NOMO-1 treated with dmso at 0.1 percent for 144 hours (cell line): ENCODE measurements around the gene HOXD10.

Experiments used
- DNase-seq: peaks from one replicate; lab custom pipeline; 2025; ENCODE audit not compliant: unreplicated experiment; lab: John Stamatoyannopoulos, UW

Gene HOXD10

DNA sequence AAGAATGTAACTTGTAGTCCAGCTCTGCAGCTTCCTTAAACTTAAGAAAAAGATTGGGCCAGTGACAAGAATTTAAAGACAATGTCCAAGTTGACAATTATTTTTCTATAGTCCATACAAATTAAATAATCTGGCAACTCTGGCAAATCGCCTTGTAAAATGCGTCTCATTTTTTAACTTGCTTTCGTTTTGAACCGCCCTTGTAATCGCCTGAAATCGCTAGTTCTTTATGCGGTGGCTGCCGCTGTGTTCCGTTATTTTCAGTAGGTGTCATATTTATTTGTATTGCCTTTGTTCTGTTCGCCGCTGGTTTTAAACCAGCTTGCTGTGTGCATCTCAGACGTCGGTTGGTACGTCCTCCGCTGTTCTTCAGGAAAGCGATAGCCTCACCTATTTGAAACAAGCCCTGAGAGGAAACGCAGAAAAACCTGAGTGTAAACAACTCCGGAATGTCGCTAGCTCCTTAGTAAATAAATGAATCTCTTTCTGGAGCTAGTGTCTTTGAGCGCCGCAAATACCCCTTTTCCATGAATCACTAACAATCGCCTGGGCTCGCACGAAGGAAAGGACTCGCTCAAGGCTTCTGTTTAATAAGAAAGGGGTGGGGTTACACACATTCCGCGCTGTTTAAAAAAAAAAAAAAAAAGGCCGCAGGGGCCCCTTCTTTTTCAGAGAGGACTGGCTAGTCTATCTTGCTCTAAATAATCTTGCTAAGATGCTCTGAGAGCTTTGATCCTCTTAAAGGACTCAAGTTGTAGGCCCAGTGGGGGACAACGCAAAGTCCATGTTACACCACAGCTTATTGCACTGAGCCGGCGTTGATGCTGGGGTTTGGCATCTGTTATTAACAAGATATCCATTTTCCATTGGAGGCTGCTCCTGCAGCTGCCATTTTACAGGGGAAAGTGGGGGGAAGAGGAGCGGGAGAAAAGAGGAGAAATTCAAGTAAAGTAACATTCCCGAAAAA, 15.9 kb downstream of the HOXD10 start:
- DNase-seq, result no peak

DNA sequence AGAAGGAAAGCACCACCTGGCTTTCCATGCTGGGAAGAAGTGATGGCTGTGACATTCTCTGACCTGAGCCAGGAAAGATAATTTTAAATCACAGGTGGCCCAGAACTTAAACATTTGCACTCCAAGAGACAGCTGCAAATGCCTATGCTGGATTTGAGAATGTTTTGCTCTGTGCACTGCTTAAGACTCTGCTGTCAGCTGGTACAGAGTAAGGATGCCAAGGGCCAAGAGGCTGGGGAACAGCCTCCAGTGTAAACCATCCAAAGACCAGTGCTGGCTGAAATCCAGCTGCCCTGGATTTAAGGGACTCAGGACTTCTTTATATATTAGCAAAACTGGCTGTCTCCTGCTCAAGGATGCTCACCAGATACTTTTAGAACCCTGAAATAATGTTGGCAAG, 16.8 kb downstream of the HOXD10 start:
- DNase-seq, result no peak

DNA sequence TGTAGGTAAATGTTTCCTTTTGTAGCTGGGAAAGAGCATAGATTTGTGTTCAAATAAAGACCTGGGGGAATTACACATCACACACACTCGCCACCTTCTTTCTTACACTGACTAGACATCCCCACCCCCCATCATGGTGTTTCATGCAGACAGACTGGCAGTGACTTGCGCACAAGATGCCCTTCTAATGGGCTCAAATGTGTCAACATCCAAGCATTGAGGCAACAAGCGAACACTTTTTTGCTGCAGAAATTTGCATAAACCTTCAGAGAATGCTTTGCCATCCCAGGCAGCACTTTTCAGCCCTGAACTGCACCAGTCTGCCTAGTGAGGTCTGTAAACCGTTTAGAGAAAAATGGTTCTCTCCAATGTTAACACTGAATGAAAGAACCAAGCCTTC, 17.5 kb downstream of the HOXD10 start:
- DNase-seq, result no peak

DNA sequence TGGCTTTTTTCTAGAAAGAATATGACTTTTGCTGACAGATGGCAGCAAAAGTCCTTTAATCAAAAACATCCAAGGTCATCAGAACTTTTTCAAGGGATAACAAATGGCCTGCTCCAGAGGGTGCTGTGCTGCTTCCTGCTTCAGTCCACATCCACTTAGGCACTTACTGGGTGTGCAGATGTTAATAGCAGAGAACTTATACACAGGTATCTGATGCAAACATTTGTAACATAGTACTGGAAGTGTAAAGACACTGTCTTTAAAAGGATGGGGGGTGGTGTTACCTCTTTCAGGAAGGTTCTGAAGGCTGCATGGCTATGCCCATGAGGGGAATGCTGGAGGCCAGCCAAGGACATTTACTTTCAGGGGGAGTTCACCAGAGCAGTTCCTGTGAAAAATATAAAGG, 18.5 kb downstream of the HOXD10 start:
- DNase-seq, result no peak

DNA sequence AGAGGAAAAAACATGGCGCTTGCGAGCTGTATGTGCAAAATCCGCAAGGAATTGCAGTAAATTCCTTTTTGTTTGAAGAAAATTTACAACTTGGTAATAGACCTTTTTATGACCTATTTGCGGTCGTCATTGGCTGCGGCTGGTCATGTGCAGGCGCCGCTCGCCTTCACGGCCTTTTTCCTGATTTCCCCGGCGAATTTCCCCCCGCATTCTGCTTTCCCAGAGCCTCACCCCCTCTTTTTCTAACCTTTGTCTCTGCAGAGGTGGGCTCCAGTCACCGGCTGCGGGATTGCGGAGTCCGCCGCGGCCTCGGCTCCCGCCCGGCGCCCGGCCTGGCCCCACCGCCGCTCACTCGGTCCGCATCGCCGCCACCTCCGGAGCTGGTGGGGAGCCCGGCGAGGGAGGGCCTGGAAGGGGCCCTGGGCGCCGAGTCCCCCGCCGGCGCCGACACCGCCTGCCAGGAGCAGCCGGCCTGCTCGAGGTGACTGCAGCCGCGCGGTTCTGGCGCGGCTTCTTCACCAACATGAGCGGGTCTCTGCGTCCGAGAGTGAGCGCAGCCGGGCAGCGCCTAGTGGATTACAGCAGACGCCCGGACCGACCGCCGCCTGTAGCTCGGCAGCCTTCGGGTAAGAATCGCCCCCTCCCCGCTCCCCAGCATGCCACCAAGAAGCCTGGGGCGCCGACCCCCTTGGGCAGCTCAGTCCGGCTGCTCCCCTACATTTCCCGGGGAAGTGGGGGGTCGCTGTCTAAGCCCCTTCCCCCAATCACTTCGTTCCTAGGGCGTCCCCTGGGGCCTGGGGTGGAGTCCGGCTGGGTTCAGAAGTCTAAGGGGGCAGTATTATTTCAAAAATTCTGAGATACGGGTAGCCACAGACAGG, 20.0 kb downstream of the HOXD10 start:
- DNase-seq, result no peak

DNA sequence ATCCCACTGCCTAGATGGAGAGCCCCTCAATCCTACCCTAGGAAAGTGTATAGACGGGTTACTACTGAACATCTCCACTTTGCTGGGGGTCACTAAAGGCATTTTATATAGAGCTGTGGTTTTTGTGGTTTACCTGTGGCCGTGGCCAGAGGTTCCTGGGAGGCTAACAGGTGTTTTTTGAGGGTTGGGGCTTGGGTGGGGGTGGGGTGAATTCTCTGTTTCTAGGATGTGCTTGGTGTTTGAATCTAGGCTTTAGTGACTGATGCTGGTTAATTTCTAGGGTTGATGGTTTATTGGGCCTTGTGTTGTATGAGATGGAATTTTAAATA, 20.6 kb downstream of the HOXD10 start:
- no peak for DNase-seq

DNA sequence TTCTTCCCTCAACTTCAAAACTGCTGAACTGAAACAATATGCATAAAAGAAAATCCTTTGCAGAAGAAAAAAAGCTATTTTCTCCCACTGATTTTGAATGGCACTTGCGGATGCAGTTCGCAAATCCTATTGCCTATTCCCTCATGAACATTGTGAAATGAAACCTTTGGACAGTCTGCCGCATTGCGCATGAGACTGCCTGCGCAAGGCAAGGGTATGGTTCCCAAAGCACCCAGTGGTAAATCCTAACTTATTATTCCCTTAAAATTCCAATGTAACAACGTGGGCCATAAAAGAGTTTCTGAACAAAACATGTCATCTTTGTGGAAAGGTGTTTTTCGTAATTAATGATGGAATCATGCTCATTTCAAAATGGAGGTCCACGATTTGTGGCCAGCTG, 21.3 kb downstream of the HOXD10 start:
- no peak for DNase-seq

DNA sequence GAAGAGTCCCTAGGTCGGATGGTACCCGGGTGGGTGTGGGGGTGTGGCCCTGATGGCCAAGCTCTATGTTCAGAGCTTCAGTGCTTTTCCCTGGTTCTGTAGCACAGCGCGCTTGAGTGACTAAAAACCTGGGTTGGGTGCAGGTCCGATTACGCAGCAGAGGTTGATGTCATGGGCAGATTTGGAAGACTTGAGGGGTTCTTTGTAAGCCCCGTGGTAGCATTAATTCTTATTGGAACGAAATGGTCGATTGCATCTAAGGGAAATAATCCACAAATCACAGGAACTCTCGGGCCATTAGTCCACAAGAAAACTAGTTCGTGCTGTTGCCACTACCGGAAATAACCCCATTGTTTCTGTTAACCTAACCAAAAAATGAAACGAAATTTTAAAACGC, 21.9 kb downstream of the HOXD10 start:
- DNase-seq, result no peak

DNA sequence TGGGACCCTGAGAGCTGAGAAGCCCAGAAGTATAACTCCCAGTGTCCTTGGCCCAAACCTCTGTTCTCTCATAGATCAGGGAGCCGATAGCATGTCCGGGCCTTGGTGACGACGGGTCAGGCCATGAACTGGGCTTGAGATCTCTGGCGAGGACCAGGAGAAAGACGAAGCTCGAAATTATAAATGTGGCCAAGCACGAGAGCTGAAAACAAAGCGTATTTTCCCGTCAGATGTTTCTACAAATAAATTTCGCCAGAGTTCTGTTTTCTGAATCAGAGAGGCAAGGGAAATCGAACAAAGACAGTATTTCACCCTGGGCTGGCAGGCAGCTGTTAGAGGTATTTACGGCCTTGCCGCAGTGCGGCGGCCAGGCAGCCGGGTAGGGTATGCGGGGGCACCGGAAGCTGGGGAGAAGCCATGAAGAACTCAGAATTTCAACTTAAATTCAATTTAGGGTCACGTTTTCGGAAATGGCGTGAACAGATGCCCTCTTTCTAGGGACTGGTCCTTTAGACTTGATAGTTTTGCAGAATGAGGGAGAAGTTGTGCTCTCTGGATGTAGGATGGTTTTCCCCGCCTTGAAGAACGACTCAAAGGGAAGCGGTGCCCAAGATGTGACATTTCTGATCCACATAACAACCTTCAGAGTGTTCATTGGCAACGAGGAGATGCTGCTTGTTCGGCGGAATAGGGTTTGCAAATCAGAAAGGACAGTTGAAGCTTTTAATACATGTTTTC, 22.5 kb downstream of the HOXD10 start:
- no peak for DNase-seq

DNA sequence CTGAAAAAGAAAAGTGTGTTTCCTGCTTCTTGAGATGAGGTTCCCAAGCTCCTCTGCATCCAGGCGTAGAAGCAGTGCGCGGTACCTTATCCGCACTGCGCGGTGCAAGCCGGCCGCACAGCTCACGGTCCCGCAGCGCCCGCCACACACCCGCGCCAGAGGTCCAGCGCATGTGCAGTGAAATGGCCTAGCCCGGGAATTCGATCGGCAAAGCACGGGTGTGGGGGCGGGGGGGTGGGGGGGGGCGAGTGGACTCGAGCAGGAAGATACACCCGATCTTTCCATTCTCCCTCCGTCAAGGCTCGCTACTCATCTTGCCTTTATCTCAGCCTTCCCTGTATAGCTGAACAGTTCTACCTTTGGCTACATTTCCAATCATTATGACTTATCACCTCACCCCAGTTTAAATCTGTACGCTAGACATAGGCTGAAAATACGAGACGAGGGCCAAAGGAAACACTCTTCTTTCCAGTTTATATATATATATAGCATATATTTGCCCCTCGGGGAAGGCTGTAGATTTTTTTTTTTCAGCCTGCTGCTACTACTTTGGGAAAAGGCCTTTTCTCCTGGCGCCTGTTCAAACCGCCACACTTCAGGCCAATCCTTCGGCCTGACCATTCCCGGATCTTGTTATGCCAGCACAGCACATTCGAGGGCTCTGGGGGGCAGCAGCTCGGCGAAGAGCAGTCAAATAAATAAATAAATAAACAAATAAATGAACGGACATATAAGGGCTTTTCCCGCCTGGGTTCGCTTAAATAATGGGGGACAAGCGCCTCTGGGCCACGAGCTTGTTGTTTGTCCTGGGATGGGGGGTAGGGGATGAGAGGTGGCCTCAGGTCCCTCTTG, 23.3 kb downstream of the HOXD10 start:
- no peak for DNase-seq

DNA sequence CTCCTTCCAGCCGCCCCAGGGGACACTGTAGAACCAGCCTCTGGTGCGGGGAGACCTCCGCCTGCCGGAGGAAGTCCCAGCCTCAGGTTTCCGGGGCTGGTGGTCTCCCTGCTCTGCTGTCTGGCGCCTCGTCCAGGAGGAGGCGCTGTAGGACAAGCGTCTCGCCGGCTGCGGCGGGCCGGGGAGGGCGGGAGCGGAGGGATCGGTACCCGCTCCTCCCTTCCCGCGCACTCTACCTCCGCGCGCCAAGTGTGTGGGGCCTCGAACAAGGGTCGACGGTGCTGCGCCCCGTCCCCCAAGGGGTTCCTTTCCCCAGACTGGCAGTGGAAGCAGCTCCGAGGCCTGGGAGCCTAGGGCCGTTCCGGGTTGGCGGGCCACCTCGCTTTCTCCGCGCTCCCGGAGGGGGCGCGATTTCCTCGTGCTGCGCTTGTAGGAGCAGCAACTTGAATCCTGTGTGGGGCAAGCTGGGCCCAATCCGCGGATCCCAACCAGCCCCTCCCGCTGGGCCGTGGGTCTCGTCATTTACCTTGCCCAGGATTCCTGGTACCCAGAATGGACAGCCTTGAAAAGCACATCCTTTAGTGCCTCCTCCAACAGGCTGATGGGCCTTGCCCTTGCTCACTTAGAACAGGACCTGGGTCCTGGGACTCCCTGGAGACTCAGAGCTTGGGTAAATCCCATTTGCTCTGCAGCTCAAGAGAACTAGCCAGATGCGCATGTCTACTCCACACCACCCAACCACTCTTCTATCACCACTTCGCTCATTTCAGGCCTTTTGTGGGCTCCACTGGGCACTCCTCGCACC, 24.1 kb downstream of the HOXD10 start:
- peak; percentile 29 for DNase-seq

DNA sequence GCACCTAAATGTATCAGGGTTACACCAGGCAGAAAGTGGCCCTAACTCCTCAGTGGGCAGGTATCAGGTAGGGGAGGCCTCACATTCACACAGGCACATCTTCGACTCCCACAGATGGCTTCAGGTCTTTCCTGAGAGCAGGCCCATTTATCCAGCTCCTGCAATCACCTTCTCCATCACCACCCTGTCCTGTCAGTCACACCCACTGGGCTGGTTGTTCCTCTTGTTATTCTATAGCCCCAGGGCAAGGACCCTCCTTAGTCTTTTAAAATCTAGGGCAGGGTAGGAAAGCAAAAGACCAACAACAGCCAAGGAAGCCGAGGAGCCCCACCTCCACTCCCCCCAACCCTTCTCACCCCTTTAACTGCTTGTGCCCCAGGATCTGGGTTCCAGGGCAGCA, 25.7 kb downstream of the HOXD10 start:
- no peak for DNase-seq

DNA sequence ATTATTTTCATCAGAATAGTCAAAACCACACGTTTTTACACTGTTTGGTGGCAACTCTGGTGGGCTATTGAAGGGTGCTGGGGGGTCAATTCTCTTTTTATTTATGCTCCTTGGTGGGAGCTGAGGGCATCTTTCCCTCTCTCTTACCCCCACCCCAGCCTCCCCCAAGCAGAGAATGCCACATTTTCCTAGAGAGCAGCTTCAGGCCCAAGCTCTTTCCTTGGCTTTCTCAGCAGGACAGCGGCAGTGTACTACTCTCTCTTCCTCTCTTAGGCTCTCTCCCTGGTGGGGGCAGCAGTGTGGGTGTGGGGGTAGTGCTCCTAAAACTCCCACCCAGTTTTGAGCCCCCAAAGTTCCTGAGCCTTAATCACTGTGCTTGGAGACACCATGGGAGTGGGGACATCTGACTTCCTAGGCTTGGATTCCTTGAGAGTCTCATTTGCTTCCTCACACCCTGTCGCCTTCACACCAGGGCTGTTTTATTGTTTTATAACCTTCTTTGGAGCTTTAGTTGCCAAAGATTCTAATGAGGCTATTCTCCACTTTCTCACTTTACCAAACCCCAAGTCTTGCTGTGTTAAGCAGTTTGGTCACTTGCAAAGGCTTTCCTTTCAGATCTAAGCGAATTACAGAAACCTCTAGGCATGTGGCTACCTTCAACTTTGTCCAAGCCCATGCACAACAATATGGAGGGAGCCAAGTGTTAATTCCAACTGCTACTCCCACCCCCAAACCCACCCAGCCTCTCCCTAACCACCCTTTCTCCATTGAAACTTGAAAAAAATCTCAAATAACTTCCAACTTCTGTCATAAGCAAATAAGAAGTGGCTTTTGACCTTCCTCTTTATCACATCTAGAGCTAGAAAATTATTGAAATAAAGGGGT, 28.7 kb downstream of the HOXD10 start:
- no peak for DNase-seq

DNA sequence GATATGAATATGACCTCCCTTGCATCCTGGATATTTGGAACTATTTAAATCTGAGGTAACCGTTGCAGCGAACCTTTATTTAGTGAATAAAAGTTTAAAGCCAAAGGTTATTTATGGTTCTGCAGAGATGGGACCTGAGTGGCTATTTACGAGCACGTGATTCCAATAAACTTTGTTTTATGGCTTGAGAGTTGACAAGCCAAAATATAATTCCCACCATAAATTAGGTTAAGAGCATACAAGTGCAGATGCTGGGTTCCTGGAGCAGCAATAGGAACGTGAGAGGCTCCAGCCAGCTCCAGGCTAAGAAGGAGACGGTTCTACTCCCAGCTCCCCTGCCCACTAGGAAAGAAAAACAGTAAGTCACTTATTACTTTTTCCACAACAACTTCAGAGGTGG, 29.5 kb downstream of the HOXD10 start:
- DNase-seq, result no peak

DNA sequence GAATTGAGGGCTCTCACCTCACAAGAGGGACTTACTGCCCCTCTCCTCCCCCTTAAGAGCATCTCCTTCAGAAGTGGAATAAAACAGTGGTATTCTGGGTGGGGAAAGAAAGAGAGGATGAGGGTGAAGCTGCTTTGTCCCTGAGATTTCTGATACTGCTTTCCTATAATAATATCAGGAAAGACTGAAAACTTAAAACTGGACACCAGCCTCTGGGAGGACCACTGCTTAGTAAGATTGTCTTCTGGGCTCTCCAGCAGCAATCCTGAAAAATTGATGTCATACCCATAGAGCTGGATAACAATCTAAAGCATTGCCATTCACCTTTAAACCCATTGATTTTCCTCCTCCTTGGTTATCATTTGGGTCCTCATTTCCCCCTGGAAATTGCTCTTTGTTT, 30.1 kb downstream of the HOXD10 start:
- no peak for DNase-seq

DNA sequence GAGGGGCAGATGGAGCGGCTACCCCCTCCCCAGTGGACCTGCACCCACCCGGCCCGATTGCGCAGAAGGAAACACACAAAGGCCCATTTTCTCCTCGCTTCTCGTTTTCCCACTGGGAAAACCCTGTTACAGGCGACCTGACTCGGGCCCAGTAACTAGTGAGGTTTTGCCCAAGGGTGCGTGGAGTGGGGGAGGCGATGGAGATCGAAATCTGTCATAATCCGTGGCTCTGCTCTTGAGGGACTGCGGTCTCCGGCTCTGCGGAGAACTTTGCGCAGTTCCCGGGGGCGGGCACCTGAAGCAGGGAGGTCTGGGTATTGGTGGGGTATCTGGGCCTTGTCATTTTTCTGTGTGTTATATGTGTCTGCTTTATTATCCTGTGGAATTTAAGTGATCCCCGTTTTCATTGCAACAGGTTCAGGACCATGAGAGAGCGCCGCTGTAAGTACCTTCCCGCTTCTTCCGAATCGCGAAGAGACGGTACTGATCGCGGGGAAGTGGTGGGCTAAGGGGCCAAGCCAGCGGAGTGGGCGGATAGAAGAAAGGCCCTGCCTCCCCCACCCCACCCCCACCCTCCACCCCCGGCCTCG, 30.7 kb downstream of the HOXD10 start:
- no peak for DNase-seq

DNA sequence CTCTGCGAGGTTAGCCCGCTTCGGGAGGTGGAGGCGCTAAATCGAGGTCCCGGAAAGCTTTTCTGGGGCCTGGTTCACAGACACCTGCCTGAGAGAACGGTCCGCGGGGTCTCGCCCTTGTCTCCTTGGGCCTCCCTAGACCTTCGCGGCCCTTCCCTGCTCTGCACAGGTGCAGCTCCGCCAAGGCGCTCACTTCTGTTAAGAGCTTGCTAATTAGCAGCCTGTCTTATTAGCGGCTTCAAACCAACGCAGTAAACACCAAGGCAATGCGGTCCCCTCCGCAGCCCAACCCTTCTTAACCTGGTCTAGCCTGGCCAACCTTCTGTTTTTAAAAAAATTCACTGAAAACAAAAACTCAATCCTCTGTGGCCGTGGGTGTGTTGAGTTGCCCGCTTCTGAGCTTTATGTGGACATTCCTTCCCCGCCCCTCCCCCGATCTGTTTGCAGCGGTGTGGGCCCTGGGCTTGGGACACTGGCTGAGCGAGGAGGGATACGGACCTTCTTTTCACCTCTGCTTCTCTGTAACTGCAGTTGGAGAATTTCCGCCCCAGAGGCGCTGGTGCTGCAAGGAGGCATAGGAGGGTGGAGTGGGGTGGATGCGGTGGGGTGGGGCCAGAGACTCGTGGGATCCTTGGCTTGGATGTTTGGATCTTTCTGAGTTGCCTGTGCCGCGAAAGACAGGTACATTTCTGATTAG, 31.4 kb downstream of the HOXD10 start:
- DNase-seq, result no peak
